Effector memory CD8-positive, alpha-beta T cell (primary cell): ENCODE data around the gene WDR37.
"Not testable (repeated sequence)": the region's sequence is repeated elsewhere in the genome, so short reads cannot be mapped to it uniquely, and the experiment has no call there.

Experiments used
- ATAC-seq: fragments of 150-1000 bp; cut with Tn5 transposase; replicated peaks from 2 replicates; pipeline ENCODE4 v1.10.0; 2021; ENCODE audit warnings: mild to moderate bottlenecking, moderate library complexity
- DNase-seq, 3 experiments: peaks; one replicate each; pipeline ENCODE4 v3.0.0; 2021
- H3K27ac Mint-ChIP-seq, 2 donors: one replicate each; pipeline ENCODE4 v1.8.0; 2022; ENCODE audit warnings: mild to moderate bottlenecking in 2 of 2, mixed read lengths in 2 of 2, moderate library complexity in 2 of 2
- H3K27me3 Mint-ChIP-seq, 2 donors: one replicate each; pipeline ENCODE4 v1.8.0; 2022; ENCODE audit warnings: mixed read lengths in 2 of 2
- H3K36me3 Mint-ChIP-seq: one replicate; pipeline ENCODE4 v1.8.0; 2022; ENCODE audit warnings: mild to moderate bottlenecking, moderate library complexity, mixed read lengths; ENCODE audit not compliant: insufficient read depth
- H3K4me1 Mint-ChIP-seq, 2 donors: one replicate each; pipeline ENCODE4 v1.8.0; 2022; ENCODE audit warnings: low read depth in 2 of 2, mixed read lengths in 2 of 2
- H3K4me3 Mint-ChIP-seq, 2 donors: one replicate each; pipeline ENCODE4 v1.8.0; 2022; ENCODE audit warnings: mild to moderate bottlenecking in 2 of 2, mixed read lengths in 2 of 2, moderate library complexity in 2 of 2
- H3K9me3 Mint-ChIP-seq, 2 donors: one replicate each; pipeline ENCODE4 v1.8.0; 2022; ENCODE audit warnings: mixed read lengths in 2 of 2

WDR37 gene

DNA sequence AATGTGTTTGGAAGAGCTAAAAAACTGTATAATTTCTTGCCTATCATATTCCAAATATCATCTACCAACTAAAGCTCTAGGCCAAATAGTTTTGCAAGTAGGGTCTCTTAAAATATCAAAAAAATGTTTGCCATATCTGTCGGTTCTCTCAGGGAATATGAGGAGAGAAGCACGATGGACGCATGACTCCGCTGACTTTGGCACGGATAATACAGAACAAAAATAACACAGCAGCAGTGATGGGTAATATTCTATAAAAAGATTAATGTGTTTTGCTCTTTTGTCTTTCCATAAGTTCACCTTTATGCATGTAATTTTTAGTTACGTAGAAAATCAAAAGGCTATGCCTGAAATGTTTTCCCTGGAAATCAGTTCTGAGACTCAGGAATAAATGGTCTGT is 29.6 kb upstream of the WDR37 start:
- H3K9me3 Mint-ChIP-seq, result no peaks in the 10 kb centered on the region
- ATAC-seq (no peak), DNase-seq (no peak)
- no peaks in the 10 kb centered on the region for H3K36me3 Mint-ChIP-seq
- no peak overlapping the region for H3K4me3 Mint-ChIP-seq
- H3K27me3 Mint-ChIP-seq, result no peaks in the 10 kb centered on the region
- no peaks in the 10 kb centered on the region for H3K4me1 Mint-ChIP-seq
- no peak overlapping the region for H3K27ac Mint-ChIP-seq

- DNase-seq (no peak), ATAC-seq (no peak)
- no peaks in the 10 kb centered on the region for H3K4me1 Mint-ChIP-seq
- H3K4me3 Mint-ChIP-seq, result no peak overlapping the region
- H3K27me3 Mint-ChIP-seq, result no peaks in the 10 kb centered on the region
- H3K27ac Mint-ChIP-seq, result peak overlapping the region in 1 of 2 donors; percentile 52
- H3K36me3 Mint-ChIP-seq, result no peaks in the 10 kb centered on the region
- H3K9me3 Mint-ChIP-seq, result no peaks in the 10 kb centered on the region
Measured at GRCh38 chr10:1029838-1030237, 26.3 kb upstream of the WDR37 start.

DNA sequence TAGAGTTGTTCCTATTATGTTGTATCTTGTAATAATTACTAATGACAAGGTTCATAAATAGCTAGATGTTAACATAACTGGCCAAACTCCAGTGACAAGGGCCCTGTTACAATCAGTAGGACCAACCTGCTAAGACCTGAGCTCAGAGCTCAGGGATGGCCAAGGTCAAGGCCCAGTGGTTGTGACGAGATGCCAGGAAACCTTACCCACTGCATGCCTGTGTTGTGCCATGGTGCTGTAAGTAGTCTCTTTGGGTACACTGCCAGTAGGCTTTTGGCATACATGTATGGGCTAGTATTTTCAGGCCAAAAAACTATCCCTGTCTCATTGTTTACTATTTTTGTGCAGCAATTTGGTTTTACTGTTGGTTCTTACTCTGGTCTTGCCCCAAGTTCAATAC is 22.6 kb upstream of the WDR37 start:
- Mint-ChIP-seq H3K4me3 (no peak overlapping the region), H3K27ac (no peak overlapping the region), H3K36me3 (peaks cover 18% of the 10 kb centered on the region), H3K27me3 (no peaks in the 10 kb centered on the region), H3K9me3 (no peaks in the 10 kb centered on the region), H3K4me1 (peaks cover 0 to 3% of the 10 kb centered on the region in 2 donors)
- DNase-seq, result no peak
- no peak for ATAC-seq

GRCh38 chr10:1034758-1035157 is 21.4 kb upstream of the WDR37 start:
- peaks cover 18% of the 10 kb centered on the region for H3K36me3 Mint-ChIP-seq
- DNase-seq (no peak), ATAC-seq (no peak)
- peaks cover 0 to 3% of the 10 kb centered on the region in 2 donors for H3K4me1 Mint-ChIP-seq
- H3K9me3 Mint-ChIP-seq, result no peaks in the 10 kb centered on the region
- H3K27me3 Mint-ChIP-seq, result no peaks in the 10 kb centered on the region
- H3K27ac Mint-ChIP-seq, result peak overlapping the region in 1 of 2 donors; percentile 59
- H3K4me3 Mint-ChIP-seq, result no peak overlapping the region

DNA sequence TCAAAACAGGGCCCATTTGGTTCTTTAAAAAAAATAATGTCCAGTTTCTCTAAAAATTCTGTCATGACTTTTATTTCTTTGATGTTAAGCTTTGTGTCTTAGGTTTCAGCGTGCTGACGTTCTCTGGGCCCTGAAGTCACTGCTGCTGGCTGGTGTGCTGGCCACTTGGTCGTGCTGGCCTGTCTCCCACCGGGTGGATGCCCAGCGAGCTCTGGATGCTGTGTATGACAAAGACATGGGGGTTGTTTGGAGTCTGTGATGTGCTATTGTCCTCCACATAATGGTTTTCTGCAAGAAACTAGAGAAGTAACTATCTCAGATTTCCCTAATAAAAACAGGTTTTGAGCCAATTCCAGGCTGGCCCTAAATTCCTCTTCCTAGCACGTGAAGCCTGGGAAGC is 21.0 kb upstream of the WDR37 start:
- Mint-ChIP-seq H3K27ac (peak overlapping the region; percentile 59 to 65), H3K36me3 (peaks cover 22% of the 10 kb centered on the region), H3K27me3 (no peaks in the 10 kb centered on the region), H3K4me3 (no peak overlapping the region), H3K4me1 (peaks cover under 1 to 4% of the 10 kb centered on the region in 2 donors), H3K9me3 (no peaks in the 10 kb centered on the region)
- DNase-seq (no peak), ATAC-seq (no peak)

- ATAC-seq (peak; percentile 52), DNase-seq (no peak)
- no peaks in the 10 kb centered on the region for H3K27me3 Mint-ChIP-seq
- H3K4me1 Mint-ChIP-seq, result peaks cover 4% of the 10 kb centered on the region in 2 donors
- H3K36me3 Mint-ChIP-seq, result peaks cover 34% of the 10 kb centered on the region
- no peak overlapping the region for H3K27ac Mint-ChIP-seq
- no peaks in the 10 kb centered on the region for H3K9me3 Mint-ChIP-seq
- no peak overlapping the region for H3K4me3 Mint-ChIP-seq
Measured at GRCh38 chr10:1036341-1036791, 19.8 kb upstream of the WDR37 start.

- ATAC-seq (no peak), DNase-seq (no peak)
- peaks cover 4% of the 10 kb centered on the region in 2 donors for H3K4me1 Mint-ChIP-seq
- H3K36me3 Mint-ChIP-seq, result peaks cover 41% of the 10 kb centered on the region
- H3K27me3 Mint-ChIP-seq, result no peaks in the 10 kb centered on the region
- peak overlapping the region in 1 of 2 donors; percentile 23 for H3K4me3 Mint-ChIP-seq
- H3K9me3 Mint-ChIP-seq, result no peaks in the 10 kb centered on the region
- no peak overlapping the region for H3K27ac Mint-ChIP-seq
Measured at GRCh38 chr10:1037098-1037497, 19.1 kb upstream of the WDR37 start.

- not testable (repeated sequence) for H3K27ac Mint-ChIP-seq, H3K9me3 Mint-ChIP-seq, ATAC-seq, H3K27me3 Mint-ChIP-seq, DNase-seq, H3K4me3 Mint-ChIP-seq
- peaks cover 10 to 11% of the 10 kb centered on the region in 2 donors for H3K4me1 Mint-ChIP-seq
- peaks cover 55% of the 10 kb centered on the region for H3K36me3 Mint-ChIP-seq
Measured at GRCh38 chr10:1038769-1039168, 17.4 kb upstream of the WDR37 start.

- DNase-seq, result no peak
- H3K27me3 Mint-ChIP-seq, result no peaks in the 10 kb centered on the region
- H3K36me3 Mint-ChIP-seq, result peaks cover 62% of the 10 kb centered on the region
- H3K4me1 Mint-ChIP-seq, result peaks cover 23 to 25% of the 10 kb centered on the region in 2 donors
- H3K4me3 Mint-ChIP-seq, result no peak overlapping the region
- peak overlapping the region in 1 of 2 donors; percentile 11 for H3K27ac Mint-ChIP-seq
- ATAC-seq, result no peak
- no peaks in the 10 kb centered on the region for H3K9me3 Mint-ChIP-seq
Measured at GRCh38 chr10:1040133-1040532, 16.1 kb upstream of the WDR37 start.

GRCh38 chr10:1041514-1041913 is 14.7 kb upstream of the WDR37 start:
- Mint-ChIP-seq H3K27ac (no peak overlapping the region), H3K4me1 (peaks cover 29 to 33% of the 10 kb centered on the region in 2 donors), H3K4me3 (no peak overlapping the region), H3K27me3 (no peaks in the 10 kb centered on the region), H3K9me3 (no peaks in the 10 kb centered on the region), H3K36me3 (peaks cover 64% of the 10 kb centered on the region)
- no peak for ATAC-seq
- DNase-seq, result no peak

GRCh38 chr10:1043532-1043995 is 12.6 kb upstream of the WDR37 start:
- peaks cover 36 to 43% of the 10 kb centered on the region in 2 donors for H3K4me1 Mint-ChIP-seq
- peaks cover 62% of the 10 kb centered on the region for H3K36me3 Mint-ChIP-seq
- peak; percentile 32 for ATAC-seq
- H3K27me3 Mint-ChIP-seq, result no peaks in the 10 kb centered on the region
- H3K9me3 Mint-ChIP-seq, result no peaks in the 10 kb centered on the region
- H3K4me3 Mint-ChIP-seq, result peak overlapping the region; percentile 74 to 85
- peak overlapping the region; percentile 89 to 94 for H3K27ac Mint-ChIP-seq
- DNase-seq, result peak in 1 of 3 experiments; percentile 13

DNA sequence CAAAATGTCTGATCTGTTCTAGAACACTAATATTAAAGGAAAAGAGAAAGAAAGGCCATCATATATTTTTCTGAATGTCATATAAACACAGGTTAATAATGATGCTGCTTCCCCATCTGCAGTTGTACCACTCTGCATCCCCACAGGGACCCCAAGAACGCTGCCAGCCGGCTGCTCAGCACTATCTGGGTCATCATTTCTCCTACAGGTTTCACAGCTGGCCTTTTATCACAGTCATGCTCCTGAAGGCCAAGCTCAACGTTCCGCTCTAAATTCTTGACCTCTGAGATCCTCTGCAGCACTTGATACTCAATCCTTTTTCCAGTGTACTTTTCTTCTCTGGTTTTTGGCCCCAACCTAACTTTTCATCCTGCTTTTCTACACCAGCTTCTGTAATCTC is 12.0 kb upstream of the WDR37 start:
- Mint-ChIP-seq H3K4me1 (peaks cover 38 to 43% of the 10 kb centered on the region in 2 donors), H3K36me3 (peaks cover 68% of the 10 kb centered on the region), H3K27ac (peak overlapping the region; percentile 89 to 94), H3K27me3 (no peaks in the 10 kb centered on the region), H3K9me3 (no peaks in the 10 kb centered on the region), H3K4me3 (peak overlapping the region; percentile 74 to 85)
- DNase-seq (no peak), ATAC-seq (no peak)

DNA sequence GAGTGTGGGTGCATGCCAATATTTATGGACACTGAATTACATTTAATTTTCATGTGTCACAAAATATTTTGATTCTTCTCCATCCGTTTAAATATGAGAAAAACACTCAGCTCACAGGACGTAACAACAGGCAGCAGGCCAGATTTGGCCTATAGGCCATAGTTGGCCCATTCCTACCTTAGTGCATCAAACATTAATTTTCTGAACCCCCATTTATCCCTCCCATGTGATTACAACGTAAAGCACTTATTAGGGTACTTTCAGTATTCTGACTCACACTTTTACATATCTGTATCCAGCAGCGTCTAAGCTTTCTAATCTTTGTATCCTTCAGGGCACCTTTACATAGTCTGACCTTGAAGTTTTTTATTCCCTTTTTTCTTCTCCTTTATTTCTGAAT is 11.2 kb upstream of the WDR37 start:
- no peaks in the 10 kb centered on the region for H3K9me3 Mint-ChIP-seq
- DNase-seq (no peak), ATAC-seq (no peak)
- H3K27me3 Mint-ChIP-seq, result no peaks in the 10 kb centered on the region
- peaks cover 39 to 43% of the 10 kb centered on the region in 2 donors for H3K4me1 Mint-ChIP-seq
- peak overlapping the region; percentile 89 to 94 for H3K27ac Mint-ChIP-seq
- peak overlapping the region; percentile 74 to 85 for H3K4me3 Mint-ChIP-seq
- H3K36me3 Mint-ChIP-seq, result peaks cover 75% of the 10 kb centered on the region

- DNase-seq, result no peak
- H3K4me1 Mint-ChIP-seq, result peaks cover 37 to 40% of the 10 kb centered on the region in 2 donors
- no peak for ATAC-seq
Measured at GRCh38 chr10:1045415-1045814, 10.8 kb upstream of the WDR37 start.

More at GRCh38 chr10:1045415-1045814, 10.8 kb upstream of the WDR37 start:
- Mint-ChIP-seq H3K27ac (peak overlapping the region; percentile 89 to 94), H3K9me3 (no peaks in the 10 kb centered on the region), H3K36me3 (peaks cover 74% of the 10 kb centered on the region), H3K4me3 (peak overlapping the region; percentile 74 to 85), H3K27me3 (no peaks in the 10 kb centered on the region)
